HepG2 (cell line): ENCODE measurements around the gene ZNF22. TPM values are rescaled to one million over a fixed set of nuclear protein-coding genes. Genes with fewer than 3 reads are reported as not detected.

Experiments
- ATAC-seq: fragments of 200-7000 bp; cut with Tn5 transposase; 3 replicates; pipeline ENCODE4 v1.9.1; 2020; ENCODE audit warnings: mild to moderate bottlenecking, moderate library complexity
- BruUV-seq: library from RNA; stranded (reverse); fragments of 400-500 nt; replicated peaks from 2 replicates; lab custom pipeline; 2021; lab: Mats Ljungman, UMichigan
- CTCF ChIA-PET: fragments of 300-600 bp; formaldehyde crosslinking; extraction: SDS; loops from one replicate; lab custom pipeline; 2021; ENCODE audit warnings: low total read pairs, inconsistent platforms, low intra/inter-chr PET ratio; lab: Yijun Ruan, JAX
- POLR2A ChIA-PET: fragments of 350-600 bp; sonication (Branson Sonifier 250); formaldehyde crosslinking; loops from one replicate; lab custom pipeline; 2020; ENCODE audit warnings: antibody characterized with exemption, inconsistent platforms; lab: Yijun Ruan, JAX
- DNase-seq: peaks from one replicate; pipeline ENCODE4 v3.0.0-alpha.2; 2015; ENCODE audit warnings: low spot score
- FAIRE-seq: peaks from 3 replicates; lab custom pipeline; 2011; peaks lifted over from hg19 to GRCh38; lab: Jason Lieb, UNC
- H2AFZ ChIP-seq: one replicate; pipeline ENCODE4 v1.6.1; 2011; ENCODE audit warnings: low read length, inconsistent platforms
- H3K27ac ChIP-seq: fragments of 300-600 bp; 3 replicates; pipeline ENCODE4 v1.8.0; 2011; ENCODE audit warnings: mixed run types, mild to moderate bottlenecking, mixed read lengths, low read length, inconsistent platforms; ENCODE audit not compliant: insufficient read depth; ENCODE audit errors: extremely low read length
- H3K27me3 ChIP-seq, 2 experiments: fragments of 200-600 bp in 1 of 2; 2 replicates in 1 of 2; 3 replicates in 1 of 2; pipeline versions ENCODE4 v1.6.0 to v1.8.0; 2011; ENCODE audit warnings: low read length in 2 of 2, mild to moderate bottlenecking in 2 of 2, moderate library complexity in 2 of 2, inconsistent platforms in 1 of 2; ENCODE audit not compliant: insufficient read depth in 2 of 2, control insufficient read depth in 1 of 2
- H3K36me3 ChIP-seq, 2 experiments: fragments of 200-600 bp in 1 of 2; replicated peaks in 1 of 2; 2 replicates in 1 of 2; 3 replicates in 1 of 2; pipeline versions ENCODE4 v1.5.1 to v1.8.0; 2011; ENCODE audit warnings: low read length in 2 of 2, inconsistent platforms in 1 of 2; ENCODE audit not compliant: insufficient read depth in 2 of 2, control insufficient read depth in 1 of 2
- H3K4me1 ChIP-seq: 2 replicates; pipeline ENCODE4 v1.5.1; 2012; ENCODE audit warnings: low read length, inconsistent platforms; ENCODE audit not compliant: insufficient read depth
- H3K4me2 ChIP-seq: 2 replicates; pipeline ENCODE4 v1.6.0; 2011; ENCODE audit warnings: low read depth, low read length, inconsistent platforms
- H3K4me3 ChIP-seq, 3 experiments: fragments of 200-600 bp in 1 of 3; sonication (generic), shearing (Covaris generic) in 1 of 3; replicated peaks in 1 of 3; 2 replicates each; pipeline ENCODE4 v1.5.1; 2011 to 2016; ENCODE audit warnings: low read length in 3 of 3, inconsistent platforms in 2 of 3, low read depth in 2 of 3, mild to moderate bottlenecking in 2 of 3, control low read depth in 1 of 3, mixed read lengths in 1 of 3; ENCODE audit not compliant: insufficient read depth in 1 of 3
- H3K79me2 ChIP-seq: one replicate; pipeline ENCODE4 v1.6.1; 2011; ENCODE audit warnings: low read length, inconsistent platforms; ENCODE audit not compliant: insufficient read depth
- H3K9ac ChIP-seq: 2 replicates; pipeline ENCODE4 v1.6.0; 2011; ENCODE audit warnings: mild to moderate bottlenecking, low read depth, low read length, inconsistent platforms; ENCODE audit not compliant: insufficient read depth
- H3K9me3 ChIP-seq: 2 replicates; pipeline ENCODE4 v1.5.1; 2012; ENCODE audit warnings: mild to moderate bottlenecking, low read length
- H4K20me1 ChIP-seq: 2 replicates; pipeline ENCODE4 v1.6.0; 2011; ENCODE audit warnings: inconsistent platforms, mild to moderate bottlenecking, low read length, moderate library complexity; ENCODE audit not compliant: insufficient read depth
- HCFC1 ChIP-seq: fragments of 150-350 bp; IDR thresholded peaks from 2 replicates; pipeline ENCODE4 v1.6.1; 2014; ENCODE audit warnings: low read depth, low read length
- HHEX ChIP-seq: IDR thresholded peaks from 2 replicates; pipeline ENCODE4 v1.6.1; 2016; ENCODE audit warnings: control low read depth
- KLF12 ChIP-seq: sonication (generic); formaldehyde crosslinking; IDR thresholded peaks from 2 replicates; pipeline ENCODE4 v1.4.0; 2020; ENCODE audit warnings: missing genetic modification reagents, borderline replicate concordance
- REPIN1 ChIP-seq: sonication (generic); formaldehyde crosslinking; IDR thresholded peaks from 2 replicates; pipeline ENCODE4 v1.8.0; 2022; ENCODE audit warnings: missing genetic modification reagents, low read depth, mild to moderate bottlenecking, borderline replicate concordance
- YEATS2 ChIP-seq: sonication (generic); formaldehyde crosslinking; IDR thresholded peaks from 2 replicates; pipeline ENCODE4 v1.4.0; 2020; ENCODE audit warnings: missing genetic modification reagents, borderline replicate concordance
- ZC3H4 ChIP-seq: sonication (generic); formaldehyde crosslinking; IDR thresholded peaks from 2 replicates; pipeline ENCODE4 v1.4.0; 2020; ENCODE audit warnings: missing genetic modification reagents, borderline replicate concordance
- ZNF800 ChIP-seq: sonication (generic); formaldehyde crosslinking; IDR thresholded peaks from 2 replicates; pipeline ENCODE4 v1.4.0; 2020; ENCODE audit warnings: missing genetic modification reagents
- WGBS: methylation state at CpG from one replicate; pipeline ENCODE4 v1.1.6; 2017; ENCODE audit warnings: low lambda C conversion rate; 5-methylcytosine and 5-hydroxymethylcytosine counted together
- in situ Hi-C: cut with HindIII; loops from 2 replicates; pipeline ENCODE4 v1.10.0; 2017; ENCODE audit warnings: low pct_unique_long_range_greater_than_20kb; ENCODE audit not compliant: extremely low pct_ligation_motif_present
- intact Hi-C: fragments of 100-400 bp; cut with micrococcal nuclease; formaldehyde crosslinking; loops from one replicate; pipeline ENCODE4 v1.10.0; 2022; ENCODE audit not compliant: unreplicated experiment
- polyA plus RNA-seq, 8 experiments: library from polyadenylated mRNA; depleted of rRNA in 3 of 8; stranded (reverse) in 7 of 8; unstranded in 1 of 8; fragments of >200 nt; fragmentation: Illumina TruSeq in 4 of 8; extraction: Trizol in 4 of 8; gene quantifications; 2 replicates each; pipeline versions ENCODE4 v1.2.1 to v1.2.3, GENCODE V29; 2011 to 2016; ENCODE audit warnings: low read depth in 4 of 8, missing spikeins in 1 of 8, mixed read lengths in 1 of 8; ENCODE audit not compliant: insufficient read depth in 1 of 8
- total RNA-seq, 5 experiments: library from RNA; depleted of rRNA; stranded (reverse); fragments of >200 nt; fragmentation: Illumina TruSeq; extraction: Trizol; gene quantifications; 2 replicates each; pipeline ENCODE4 v1.2.3, GENCODE V29; 2016; ENCODE audit warnings: low read depth in 1 of 5
- TF ChIP-seq, protein P1 (sequence below): IDR thresholded peaks from 2 replicates; pipeline ENCODE4 v1.6.1; 2012; ENCODE audit warnings: low read depth, low read length, improper control_type of control experiment
- TF ChIP-seq, protein P2 (sequence below): sonication (generic); formaldehyde crosslinking; IDR thresholded peaks from 2 replicates; pipeline ENCODE4 v1.4.0; 2020; ENCODE audit warnings: missing genetic modification reagents, low read depth, mild to moderate bottlenecking, borderline replicate concordance
- TF ChIP-seq, protein P3 (sequence below), 2 experiments: sonication (generic) in 1 of 2; formaldehyde crosslinking in 1 of 2; IDR thresholded peaks; 2 replicates each; pipeline versions ENCODE4 v1.5.1 to v1.6.1; 2011 to 2020; ENCODE audit warnings: borderline replicate concordance in 1 of 2, low read depth in 1 of 2, low read length in 1 of 2, mild to moderate bottlenecking in 1 of 2, missing genetic modification reagents in 1 of 2, moderate library complexity in 1 of 2

ZNF22 gene
- total and polyA plus RNA-seq, 2 of the 13 experiments (the other 11 are each of a cell fraction or from before 2014, with no cell fraction given) = 0.40 to 1.3 TPM

- BruUV-seq = no TSS peak
- Histone ChIP-seq H3K9me3 (no peaks in the 10 kb centered on the region), H3K9ac (no peak overlapping the region), H4K20me1 (no peaks in the 10 kb centered on the region), H3K27me3 (no peaks in the 10 kb centered on the region; a peak in 1 of 5 replicates), H3K36me3 (no peaks in the 10 kb centered on the region), H3K27ac (no peak overlapping the region), H3K4me3 (no peak overlapping the region), H3K4me1 (peaks cover 8% of the 10 kb centered on the region; the same call in 1 of the 2 replicates), H3K4me2 (no peak overlapping the region), H2AFZ (no peak overlapping the region), H3K79me2 (no peaks in the 10 kb centered on the region)
- TF ChIP-seq HHEX (CRISPR knock-in tag) = no peak
- TF ChIP-seq REPIN1 (CRISPR knock-in tag) = no peak
- no peak for TF ChIP-seq KLF12 (CRISPR knock-in tag)
- TF ChIP-seq, protein P1, sequence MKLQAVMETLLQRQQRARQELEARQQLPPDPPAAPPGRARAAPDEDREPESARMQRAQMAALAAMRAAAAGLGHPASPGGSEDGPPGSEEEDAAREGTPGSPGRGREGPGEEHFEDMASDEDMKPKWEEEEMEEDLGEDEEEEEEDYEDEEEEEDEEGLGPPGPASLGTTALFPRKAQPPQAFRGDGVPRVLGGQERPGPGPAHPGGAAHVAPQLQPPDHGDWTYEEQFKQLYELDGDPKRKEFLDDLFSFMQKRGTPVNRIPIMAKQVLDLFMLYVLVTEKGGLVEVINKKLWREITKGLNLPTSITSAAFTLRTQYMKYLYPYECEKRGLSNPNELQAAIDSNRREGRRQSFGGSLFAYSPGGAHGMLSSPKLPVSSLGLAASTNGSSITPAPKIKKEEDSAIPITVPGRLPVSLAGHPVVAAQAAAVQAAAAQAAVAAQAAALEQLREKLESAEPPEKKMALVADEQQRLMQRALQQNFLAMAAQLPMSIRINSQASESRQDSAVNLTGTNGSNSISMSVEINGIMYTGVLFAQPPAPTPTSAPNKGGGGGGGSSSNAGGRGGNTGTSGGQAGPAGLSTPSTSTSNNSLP = no peak
- TF ChIP-seq YEATS2 (CRISPR knock-in tag) = no peak
- TF ChIP-seq ZNF800 (CRISPR knock-in tag) = no peak
- no peak for TF ChIP-seq HCFC1
- TF ChIP-seq, protein P2, sequence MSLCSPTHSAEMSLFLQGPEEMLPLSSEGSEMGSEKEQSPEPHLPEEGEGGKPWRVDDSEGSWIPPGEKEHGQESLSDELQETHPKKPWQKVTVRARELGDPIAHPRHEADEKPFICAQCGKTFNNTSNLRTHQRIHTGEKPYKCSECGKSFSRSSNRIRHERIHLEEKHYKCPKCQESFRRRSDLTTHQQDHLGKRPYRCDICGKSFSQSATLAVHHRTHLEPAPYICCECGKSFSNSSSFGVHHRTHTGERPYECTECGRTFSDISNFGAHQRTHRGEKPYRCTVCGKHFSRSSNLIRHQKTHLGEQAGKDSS (CRISPR knock-in tag) = no peak
- TF ChIP-seq, protein P3, sequence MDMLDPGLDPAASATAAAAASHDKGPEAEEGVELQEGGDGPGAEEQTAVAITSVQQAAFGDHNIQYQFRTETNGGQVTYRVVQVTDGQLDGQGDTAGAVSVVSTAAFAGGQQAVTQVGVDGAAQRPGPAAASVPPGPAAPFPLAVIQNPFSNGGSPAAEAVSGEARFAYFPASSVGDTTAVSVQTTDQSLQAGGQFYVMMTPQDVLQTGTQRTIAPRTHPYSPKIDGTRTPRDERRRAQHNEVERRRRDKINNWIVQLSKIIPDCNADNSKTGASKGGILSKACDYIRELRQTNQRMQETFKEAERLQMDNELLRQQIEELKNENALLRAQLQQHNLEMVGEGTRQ (IDR thresholded peaks at IDR 0.05; ENCODE audit: low read depth, low read length) = no peak
- TF ChIP-seq, protein P3 (CRISPR knock-in tag; IDR thresholded peaks at IDR 0.05; ENCODE audit: borderline replicate concordance) = no peak
- no peak for TF ChIP-seq ZC3H4 (CRISPR knock-in tag)
- DNase-seq (no peak), ATAC-seq (no peak), FAIRE-seq (no peak)
- 3% methylated on average over 2 of the region's 2 CpGs for WGBS
- in situ Hi-C loops (loop anchor here (25.0 kb wide), 2 partner anchors 222 to 422 kb away; no protein-coding TSS in a partner anchor), intact Hi-C loops (no loop called here)
- CTCF ChIA-PET = no interaction called here
- POLR2A ChIA-PET = no interaction called here
These were observed 14.9 kb downstream of the ZNF22 start for GRCh38 chr10:45015590-45015989.
